Measurements from ENCODE around the gene ZIC2.

GRCh38 chr13:99973808-99974185 lies 7.8 kb upstream of the ZIC2 start:
- TF ChIP-seq CTCF (IDR thresholded peaks at IDR 0.05) (no peak), POLR2AphosphoS5 (IDR thresholded peaks at IDR 0.05) (no peak), POLR2A (IDR thresholded peaks at IDR 0.05) (no peak)

Measured in prostate gland (tissue), 2 donors.